Stomach (tissue), 9 donors: ENCODE measurements around the gene INPP5A. TPM values are rescaled to one million over a fixed set of nuclear protein-coding genes. Genes with fewer than 3 reads are reported as not detected.

ENCODE experiments used
- DNase-seq, 2 donors: peaks; one replicate each; pipeline versions ENCODE4 v3.0.0 to v3.0.0-alpha.2; 2013 to 2019
- H3K27ac ChIP-seq, 5 donors: fragments of 200-600 bp in 4 of 5; sonication (generic) in 4 of 5; one replicate each; pipeline ENCODE4 v1.5.1; 2013 to 2019; ENCODE audit warnings: mild to moderate bottlenecking in 1 of 5, moderate library complexity in 1 of 5
- H3K27me3 ChIP-seq, 3 donors: fragments of 200-600 bp; sonication (generic); one replicate each; pipeline ENCODE4 v1.5.1; 2017 to 2019; ENCODE audit warnings: mixed run types in 1 of 3
- H3K36me3 ChIP-seq, 4 donors: fragments of 200-600 bp; sonication (generic); 1 replicate in 3 of 4; 2 replicates in 1 of 4; pipeline ENCODE4 v1.5.1; 2016 to 2019
- H3K4me1 ChIP-seq, 4 donors: fragments of 200-600 bp; sonication (generic); one replicate each; pipeline ENCODE4 v1.5.1; 2016 to 2019
- H3K4me3 ChIP-seq, 4 donors: fragments of 200-600 bp; sonication (generic) in 3 of 4; one replicate each; pipeline ENCODE4 v1.5.1; 2016 to 2019; ENCODE audit warnings: mild to moderate bottlenecking in 1 of 4
- H3K9me3 ChIP-seq, 4 donors: fragments of 200-600 bp; sonication (generic); one replicate each; pipeline ENCODE4 v1.5.1; 2016 to 2019
- CTCF ChIP-seq, 7 experiments: fragments of 450-650 bp in 4 of 7; fragments of 200-600 bp in 3 of 7; sonication (generic) in 3 of 7; IDR thresholded peaks; one replicate each; pipeline ENCODE4 v1.5.1; 2016 to 2019; ENCODE audit warnings: antibody characterized with exemption in 7 of 7, control low read depth in 2 of 7, mild to moderate bottlenecking in 1 of 7
- EP300 ChIP-seq: sonication (generic); formaldehyde crosslinking; IDR thresholded peaks from one replicate; pipeline ENCODE4 v1.6.1; 2017; ENCODE audit warnings: antibody characterized with exemption
- POLR2A ChIP-seq, 4 donors: fragments of 450-650 bp; IDR thresholded peaks; one replicate each; pipeline ENCODE4 v1.6.1; 2016; ENCODE audit warnings: antibody characterized with exemption in 4 of 4, control low read depth in 2 of 4, mild to moderate bottlenecking in 1 of 4, moderate library complexity in 1 of 4
- POLR2AphosphoS5 ChIP-seq, 3 donors: sonication (generic); formaldehyde crosslinking; IDR thresholded peaks; one replicate each; pipeline ENCODE4 v1.6.1; 2016; ENCODE audit warnings: antibody characterized with exemption in 3 of 3
- WGBS, 5 donors: extraction: QIAGEN DNeasy Blood & Tissue Kit in 3 of 5; methylation state at CpG; one replicate each; pipeline versions ENCODE4 v1.1.5 to v1.1.7; 2013 to 2018; 5-methylcytosine and 5-hydroxymethylcytosine counted together
- intact Hi-C: fragments of 100-400 bp; cut with DNase I; formaldehyde crosslinking; loops from one replicate; pipeline ENCODE4 v1.15.1; 2023; ENCODE audit warnings: low total_unique reads
- polyA plus RNA-seq, 3 donors: library from polyadenylated mRNA; stranded (reverse); fragments of 200-250 nt; gene quantifications; one replicate each; pipeline ENCODE4 v1.2.3, GENCODE V29; 2013
- total RNA-seq, 5 donors: library from RNA; depleted of rRNA; stranded (reverse); fragments of >200 nt; gene quantifications; one replicate each; pipeline versions ENCODE4 v1.1.0 to v1.2.3, GENCODE V29; 2014 to 2016
- donor health status: healthy with polysubstance abuse.
- donor health status: Bipolar disorder and iron deficiency.
- donor health status: healthy.

INPP5A gene
- total and polyA plus RNA-seq, 8 donors, result 17.2 to 72.3 (median 31.0) TPM

DNA sequence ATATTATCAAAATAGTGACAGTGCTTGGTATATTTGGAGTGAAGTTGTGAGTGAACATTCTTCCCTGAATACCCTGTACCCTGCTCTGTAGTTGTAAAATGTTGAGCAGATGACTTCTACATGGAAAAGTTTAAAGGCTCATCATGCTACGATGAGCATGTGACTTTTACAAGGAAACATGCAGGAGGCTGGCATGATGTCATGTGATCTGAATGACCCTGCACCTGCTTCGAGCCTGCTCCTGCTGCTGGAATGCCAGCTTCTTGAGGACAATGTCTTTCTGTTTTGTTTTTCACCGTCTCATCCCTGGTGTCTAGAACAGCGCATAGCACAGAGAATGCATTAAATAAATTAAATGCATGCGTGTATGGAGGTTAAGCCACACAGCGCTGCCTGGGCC is 5.4 kb upstream of the INPP5A start:
- 90 to 94% (median 92%) methylated on average over 6 of the region's 6 CpGs for WGBS, 5 donors
- H3K27me3 ChIP-seq, result peaks cover 0 to 21% (median 6%) of the 10 kb centered on the region in 3 donors
- H3K36me3 ChIP-seq, result no peaks in the 10 kb centered on the region
- no peak overlapping the region for H3K27ac ChIP-seq
- DNase-seq, result no peak
- H3K9me3 ChIP-seq, result peaks cover 3 to 8% (median 3%) of the 10 kb centered on the region in 4 donors
- H3K4me3 ChIP-seq, result no peak overlapping the region
- TF ChIP-seq POLR2AphosphoS5 (IDR thresholded peaks at IDR 0.05), result no peak
- no peak for TF ChIP-seq EP300
- no peak for TF ChIP-seq CTCF (IDR thresholded peaks at IDR 0.05)
- no peak for TF ChIP-seq POLR2A (IDR thresholded peaks at IDR 0.05)
- peaks cover 10 to 27% (median 16%) of the 10 kb centered on the region in 4 donors for H3K4me1 ChIP-seq
- intact Hi-C loops, result loop anchor here (10.0 kb wide), 1 partner anchor 67 kb away; no protein-coding TSS in a partner anchor

GRCh38 chr10:132532749-132533560 is 4.6 kb upstream of the INPP5A start:
- no peak for DNase-seq
- intact Hi-C loops, result loop anchor here (10.0 kb wide), 1 partner anchor 68 kb away; no protein-coding TSS in a partner anchor

GRCh38 chr10:132533571-132534260 is 3.9 kb upstream of the INPP5A start:
- H3K9me3 ChIP-seq, result peaks cover 3 to 8% (median 3%) of the 10 kb centered on the region in 4 donors
- peaks cover 0 to 8% (median 0%) of the 10 kb centered on the region in 3 donors for H3K27me3 ChIP-seq
- 84 to 92% (median 88%) methylated on average over 11 to 12 of the region's 12 CpGs for WGBS, 5 donors
- H3K27ac ChIP-seq, result no peak overlapping the region
- intact Hi-C loops, result loop anchor here (10.0 kb wide), 1 partner anchor 69 kb away; no protein-coding TSS in a partner anchor
- peaks cover 16 to 25% (median 21%) of the 10 kb centered on the region in 4 donors for H3K4me1 ChIP-seq
- peak in 1 of 2 donors; percentile 22 for DNase-seq
- H3K4me3 ChIP-seq, result no peak overlapping the region
- no peak for TF ChIP-seq EP300
- TF ChIP-seq CTCF (IDR thresholded peaks at IDR 0.05), result no peak
- no peak for TF ChIP-seq POLR2AphosphoS5 (IDR thresholded peaks at IDR 0.05)
- TF ChIP-seq POLR2A (IDR thresholded peaks at IDR 0.05), result no peak
- H3K36me3 ChIP-seq, result no peaks in the 10 kb centered on the region

More at GRCh38 chr10:132532749-132533560, 4.6 kb upstream of the INPP5A start:
- Histone ChIP-seq H3K27ac (no peak overlapping the region), H3K36me3 (no peaks in the 10 kb centered on the region), H3K4me1 (peaks cover 10 to 21% (median 15%) of the 10 kb centered on the region in 4 donors), H3K4me3 (no peak overlapping the region), H3K27me3 (peaks cover 0 to 14% (median under 1%) of the 10 kb centered on the region in 3 donors), H3K9me3 (peaks cover 3 to 8% (median 3%) of the 10 kb centered on the region in 4 donors)
- TF ChIP-seq POLR2A (IDR thresholded peaks at IDR 0.05) (no peak), EP300 (no peak), POLR2AphosphoS5 (IDR thresholded peaks at IDR 0.05) (no peak), CTCF (IDR thresholded peaks at IDR 0.05) (no peak)
- whole genome bisulfite sequencing, 5 donors, result 81 to 87% (median 85%) methylated on average over 14 of the region's 14 CpGs

DNA sequence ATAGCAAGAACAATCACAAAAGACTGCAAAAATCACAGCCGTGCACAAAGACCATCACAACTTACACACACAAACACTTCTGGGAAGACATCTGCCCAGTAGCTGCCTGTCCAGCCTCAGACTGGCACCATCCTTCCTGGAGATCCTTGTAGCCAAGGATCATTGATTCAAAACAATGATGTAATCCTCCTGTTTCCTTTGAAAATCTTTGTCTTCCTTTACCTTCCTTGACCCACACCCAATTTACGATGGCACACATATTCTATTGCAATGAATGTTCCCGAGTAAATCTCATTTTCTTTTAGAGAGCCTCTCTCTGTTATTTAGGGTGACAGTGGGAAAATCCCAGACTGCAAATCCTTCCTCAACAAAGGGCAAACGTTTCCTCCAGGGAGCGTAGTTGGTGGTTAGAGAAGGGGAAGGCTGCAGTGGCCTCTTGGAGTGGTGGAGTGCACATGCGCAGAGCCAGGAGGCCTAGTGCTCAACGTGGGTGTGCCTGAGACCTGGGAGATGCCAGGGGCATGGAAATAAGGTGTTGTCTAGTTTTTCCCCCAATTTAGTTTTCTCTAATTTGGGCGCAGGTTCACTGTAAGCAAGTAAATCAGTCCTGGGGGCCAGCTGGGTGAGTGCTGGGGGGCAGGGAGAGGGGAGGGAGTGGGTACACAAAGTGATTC is 3.1 kb upstream of the INPP5A start:
- Histone ChIP-seq H3K27ac (no peak overlapping the region), H3K4me1 (peaks cover 24 to 33% (median 29%) of the 10 kb centered on the region in 4 donors), H3K36me3 (no peaks in the 10 kb centered on the region), H3K27me3 (peaks cover 0 to under 1% (median 0%) of the 10 kb centered on the region in 3 donors), H3K4me3 (no peak overlapping the region), H3K9me3 (peaks cover 3 to 8% (median 3%) of the 10 kb centered on the region in 4 donors)
- TF ChIP-seq POLR2A (IDR thresholded peaks at IDR 0.05), result no peak
- TF ChIP-seq EP300, result no peak
- TF ChIP-seq CTCF (IDR thresholded peaks at IDR 0.05), result no peak
- no peak for TF ChIP-seq POLR2AphosphoS5 (IDR thresholded peaks at IDR 0.05)
- WGBS, 5 donors, result 81 to 86% (median 84%) methylated on average over 8 of the region's 8 CpGs
- intact Hi-C loops, result loop anchor here (10.0 kb wide), 1 partner anchor 70 kb away; no protein-coding TSS in a partner anchor
- peak in 1 of 2 donors; percentile 11 for DNase-seq
